Hindlimb muscle (tissue), 1 donor: ENCODE results near the gene AKAP11. TPM values are rescaled to one million over a fixed set of nuclear protein-coding genes. Genes with fewer than 3 reads are reported as not detected.

Experiments
- DNase-seq: peaks from one replicate; pipeline ENCODE4 v3.0.0-alpha.2; 2013
- polyA plus RNA-seq: library from polyadenylated mRNA; unstranded; fragments of 120-200 nt; gene quantifications from one replicate; pipeline ENCODE4 v1.2.1, GENCODE V29; 2013; ENCODE audit not compliant: insufficient read length

Gene AKAP11
- polyA plus RNA-seq, 1 donor, result 19.4 TPM

DNA sequence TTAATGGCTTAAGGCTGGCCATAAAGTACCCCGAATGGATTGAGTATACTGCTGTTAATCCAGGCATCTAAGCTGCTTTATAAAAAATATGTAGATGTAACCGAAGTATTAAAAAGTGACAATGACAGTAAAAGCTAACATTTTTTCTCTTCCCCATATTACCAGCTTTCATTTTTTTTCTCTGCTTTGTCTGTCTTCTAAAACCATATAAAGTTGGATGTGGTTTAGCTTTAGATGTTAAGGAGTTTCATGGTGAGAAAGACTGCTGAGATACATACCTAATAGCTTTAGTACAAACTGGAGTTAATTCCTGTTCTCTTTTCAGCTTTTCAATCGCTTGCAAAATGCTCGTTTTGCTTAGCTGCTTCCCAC is 838 bp downstream of the AKAP11 start:
- no peak for DNase-seq

DNA sequence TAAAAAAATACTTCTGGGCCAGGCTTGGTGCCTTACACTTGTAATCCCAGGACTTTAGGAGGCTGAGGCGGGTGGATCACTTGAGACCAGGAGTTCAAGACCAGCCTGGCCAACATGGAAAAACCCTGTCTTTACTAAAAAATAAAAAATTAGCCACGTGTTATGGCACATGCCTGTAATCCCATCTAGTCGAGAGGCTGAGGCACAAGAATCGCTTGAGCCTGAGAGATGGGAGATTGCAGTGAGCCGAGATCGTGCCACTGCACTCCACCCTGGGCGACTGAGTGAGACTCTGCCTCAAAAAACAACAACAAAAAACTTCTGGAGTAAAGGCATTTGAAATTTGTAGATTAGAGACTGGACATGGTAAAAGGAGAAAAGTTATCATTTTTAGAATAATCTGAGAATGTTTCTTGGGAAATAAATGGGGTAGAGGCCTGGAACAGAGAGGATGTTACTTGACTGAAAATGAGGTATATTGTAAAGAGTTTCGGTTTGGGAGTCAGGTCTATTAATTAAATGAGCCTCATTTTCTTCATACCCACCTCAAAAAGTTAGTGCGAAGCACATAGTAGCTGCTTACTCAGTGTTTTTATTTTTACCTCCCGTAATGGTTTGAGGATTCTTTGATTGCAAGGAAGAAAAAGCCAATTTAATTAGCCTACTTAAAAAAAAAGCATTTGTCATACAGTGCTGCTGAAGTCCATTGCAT is 2.6 kb downstream of the AKAP11 start:
- DNase-seq, result no peak

DNA sequence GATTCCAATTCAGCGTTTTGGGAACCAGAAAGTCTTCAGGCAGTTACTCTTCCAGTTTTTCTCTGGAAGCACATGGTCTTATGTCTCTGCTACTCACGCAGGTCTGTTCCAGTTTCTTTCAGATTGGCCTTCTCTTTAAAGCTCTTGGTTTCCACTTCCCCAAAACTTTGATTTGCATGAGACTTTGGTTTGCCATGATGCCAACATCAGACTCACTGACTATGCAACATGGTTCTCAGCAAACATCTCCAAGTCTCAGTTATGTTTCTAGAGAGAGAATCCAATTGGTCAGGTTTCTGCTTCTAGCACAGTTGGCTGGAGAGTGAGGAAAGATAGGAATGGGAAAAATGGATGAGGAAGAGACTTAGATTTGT is 3.1 kb downstream of the AKAP11 start:
- no peak for DNase-seq

DNA sequence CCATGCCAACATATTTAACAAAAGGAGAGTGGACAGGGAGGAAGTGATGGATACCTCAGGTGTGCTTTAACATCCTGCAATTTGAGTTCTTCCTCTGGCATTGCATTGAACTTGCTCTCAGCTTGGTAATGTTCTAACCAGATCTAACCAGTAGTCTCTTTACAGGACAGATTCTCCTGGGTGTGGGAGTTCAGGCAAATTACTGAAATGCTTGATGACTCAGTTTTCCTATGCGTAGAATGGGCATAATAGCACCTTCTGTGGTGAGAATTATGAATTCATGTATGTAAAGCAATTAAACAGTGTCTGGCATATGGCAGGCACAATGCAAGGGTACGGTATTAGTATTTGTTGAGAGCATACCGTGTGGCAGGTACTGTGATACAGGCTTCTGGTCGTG is 3.6 kb downstream of the AKAP11 start:
- no peak for DNase-seq

DNA sequence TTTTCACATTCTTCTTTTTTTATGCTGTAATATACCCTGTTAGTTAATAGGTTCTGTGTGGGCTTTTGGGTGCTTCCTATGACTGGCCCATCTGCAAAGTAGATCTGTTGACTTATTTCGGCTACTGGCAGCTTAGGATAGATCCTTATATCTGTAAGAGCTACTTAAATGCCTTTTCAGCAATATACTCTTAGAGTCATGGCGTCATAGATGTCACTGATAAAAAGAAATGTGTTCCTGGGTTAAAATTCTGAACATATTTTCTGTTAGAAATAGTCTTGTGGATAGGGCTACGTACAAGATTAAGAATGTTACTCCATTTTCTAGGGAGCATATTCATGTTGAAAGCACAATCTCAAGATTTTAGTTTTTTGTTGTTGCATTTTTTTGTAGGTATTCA is 4.7 kb downstream of the AKAP11 start:
- no peak for DNase-seq

GRCh38 chr13:42277618-42278276 is 5.8 kb downstream of the AKAP11 start:
- DNase-seq, result no peak

DNA sequence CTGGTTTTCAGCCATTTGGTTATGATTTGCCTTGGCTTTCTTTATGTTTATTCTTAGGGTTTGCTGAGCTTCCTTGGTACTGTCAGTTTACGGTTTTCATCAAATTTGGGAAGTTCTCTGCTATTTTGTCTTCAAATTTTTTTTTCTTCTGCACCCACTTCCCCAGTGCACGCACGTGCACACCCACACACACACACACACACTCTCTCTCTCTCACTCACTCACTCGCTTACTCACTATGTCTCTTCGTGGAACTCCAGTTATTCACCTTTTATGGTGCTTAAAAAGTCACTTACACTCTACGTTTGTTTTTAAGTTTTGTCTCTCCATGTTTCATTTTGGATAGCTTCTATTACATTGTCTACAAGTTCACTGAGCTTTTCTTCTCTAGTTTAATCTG is 7.1 kb downstream of the AKAP11 start:
- DNase-seq, result no peak

GRCh38 chr13:42279986-42280385 is 8.0 kb downstream of the AKAP11 start:
- no peak for DNase-seq

DNA sequence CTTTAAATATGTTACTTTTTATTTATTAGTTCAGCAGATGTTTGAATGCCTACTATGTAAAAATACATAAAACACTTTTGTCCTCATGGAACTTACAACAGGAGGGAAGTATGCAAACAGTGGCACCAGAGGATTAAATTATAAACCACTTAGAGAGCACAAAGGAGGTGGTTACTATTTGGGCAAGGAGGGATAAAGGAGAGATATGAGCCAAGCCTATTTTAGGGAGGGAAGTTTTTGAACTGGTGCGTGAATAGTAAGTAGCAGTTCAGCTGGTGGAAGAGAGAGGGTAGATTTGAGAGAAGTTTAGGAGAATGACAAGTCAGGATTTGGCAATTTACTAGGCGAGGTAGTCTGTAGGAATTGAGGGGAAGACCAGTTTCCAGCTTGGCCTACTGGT is 8.6 kb downstream of the AKAP11 start:
- DNase-seq, result no peak

- no peak for DNase-seq
These were observed 11.6 kb downstream of the AKAP11 start for GRCh38 chr13:42283574-42283973.

DNA sequence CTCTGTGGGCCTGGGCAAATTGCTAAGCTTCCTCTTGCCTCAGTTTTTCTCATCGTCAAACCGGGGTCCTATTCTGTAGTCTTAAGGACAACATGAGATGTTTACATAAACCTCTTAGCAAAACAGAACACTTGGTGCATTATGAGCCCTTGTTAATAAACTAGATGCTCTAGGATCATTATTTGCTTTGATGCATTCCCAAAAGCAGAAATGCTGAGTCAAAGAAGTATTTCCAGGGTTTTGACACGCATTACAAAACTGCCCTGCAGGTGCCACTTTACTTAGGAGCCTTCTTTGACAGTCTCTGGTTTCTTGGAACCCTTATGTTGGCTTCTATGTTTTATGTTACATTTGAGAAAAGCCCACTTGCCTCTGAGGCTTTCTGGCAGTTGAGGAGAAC is 12.1 kb downstream of the AKAP11 start:
- DNase-seq, result no peak

DNA sequence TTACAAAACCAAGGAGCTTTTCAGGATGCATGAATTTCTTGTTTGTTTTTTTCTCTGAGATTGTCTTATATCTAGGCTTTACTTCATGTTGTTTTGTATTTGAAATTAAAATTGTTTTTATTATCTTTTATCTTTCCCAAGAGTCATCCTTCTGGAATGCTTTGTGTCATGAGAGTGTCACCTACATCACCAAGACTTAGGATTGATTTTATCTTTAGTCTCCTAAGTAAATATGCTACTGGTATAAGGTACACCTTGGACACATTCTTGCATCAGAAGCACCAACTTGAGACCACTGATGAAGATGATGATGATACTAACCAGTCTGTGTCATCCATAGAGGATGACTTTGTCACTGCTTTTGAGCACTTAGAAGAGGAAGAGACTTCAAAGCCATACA is 26.4 kb downstream of the AKAP11 start:
- no peak for DNase-seq

GRCh38 chr13:42305503-42305902 is 33.6 kb downstream of the AKAP11 start:
- no peak for DNase-seq

GRCh38 chr13:42307461-42307860 is 35.5 kb downstream of the AKAP11 start:
- no peak for DNase-seq

- DNase-seq, result no peak
These were observed 41.0 kb downstream of the AKAP11 start for GRCh38 chr13:42312817-42313431.

GRCh38 chr13:42318570-42318969 is 46.6 kb downstream of the AKAP11 start:
- no peak for DNase-seq

DNA sequence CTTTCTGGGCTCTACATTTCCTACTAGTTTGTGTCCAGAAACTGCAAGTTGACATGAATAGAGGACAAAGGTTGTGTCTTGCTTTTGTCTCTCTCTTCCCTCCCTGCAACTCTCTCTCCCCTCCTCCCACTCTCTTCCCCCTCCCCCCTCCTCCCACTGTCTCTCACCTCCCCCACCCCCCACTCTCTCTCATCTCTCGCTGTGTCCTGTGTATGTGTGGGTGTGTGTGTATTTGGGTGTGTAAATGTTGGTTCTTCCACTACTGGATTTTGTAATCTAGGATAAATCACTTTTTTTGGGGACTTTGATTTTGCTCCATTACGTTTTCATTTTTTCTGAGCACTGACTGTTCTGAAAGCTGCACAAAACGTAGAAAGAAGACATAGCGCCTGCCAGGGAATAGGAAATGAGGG is 48.4 kb downstream of the AKAP11 start:
- no peak for DNase-seq

DNA sequence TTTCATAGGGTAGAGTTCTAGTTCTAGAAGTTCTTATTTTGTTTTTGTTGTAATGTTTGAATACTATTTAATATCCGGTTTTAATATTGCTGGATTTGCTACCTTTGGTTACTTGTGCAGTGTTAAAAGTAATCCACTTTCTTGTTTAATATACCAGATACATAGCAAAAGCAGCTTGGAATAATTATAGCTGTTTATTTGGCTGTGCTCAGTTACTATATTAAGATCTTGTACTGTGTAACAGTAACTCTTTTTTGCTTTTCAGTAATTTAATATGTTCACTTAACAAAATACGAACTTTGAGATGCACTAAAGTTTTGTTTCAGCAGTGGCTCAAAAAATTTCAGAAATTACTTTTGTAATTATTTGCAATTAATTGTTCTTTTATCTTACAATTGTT is 50.9 kb downstream of the AKAP11 start:
- no peak for DNase-seq

DNA sequence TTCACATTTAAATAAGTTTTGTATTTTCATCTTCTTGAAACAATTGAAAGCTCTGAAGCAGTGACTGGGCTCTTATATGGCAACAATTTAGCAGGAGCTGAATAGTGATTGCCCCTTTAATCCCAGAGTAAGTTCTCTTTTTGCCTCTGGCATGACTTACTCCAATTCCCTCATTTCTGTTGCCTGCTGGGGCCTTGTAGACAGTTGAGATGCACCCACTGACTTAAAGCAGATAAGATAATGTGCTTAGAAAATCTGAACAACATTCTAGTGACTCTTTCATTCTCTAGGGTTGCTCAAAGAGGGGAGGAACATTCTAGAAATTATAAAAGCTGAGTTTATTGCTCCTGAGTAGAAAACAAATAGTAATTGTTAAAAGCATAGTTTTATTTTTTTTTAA is 52.8 kb downstream of the AKAP11 start:
- DNase-seq, result no peak

- no peak for DNase-seq
These were observed 55.8 kb downstream of the AKAP11 start for GRCh38 chr13:42327725-42328124.

- DNase-seq, result no peak
These were observed 56.7 kb downstream of the AKAP11 start for GRCh38 chr13:42328672-42329071.

- no peak for DNase-seq
These were observed 57.3 kb downstream of the AKAP11 start for GRCh38 chr13:42329239-42329638.

DNA sequence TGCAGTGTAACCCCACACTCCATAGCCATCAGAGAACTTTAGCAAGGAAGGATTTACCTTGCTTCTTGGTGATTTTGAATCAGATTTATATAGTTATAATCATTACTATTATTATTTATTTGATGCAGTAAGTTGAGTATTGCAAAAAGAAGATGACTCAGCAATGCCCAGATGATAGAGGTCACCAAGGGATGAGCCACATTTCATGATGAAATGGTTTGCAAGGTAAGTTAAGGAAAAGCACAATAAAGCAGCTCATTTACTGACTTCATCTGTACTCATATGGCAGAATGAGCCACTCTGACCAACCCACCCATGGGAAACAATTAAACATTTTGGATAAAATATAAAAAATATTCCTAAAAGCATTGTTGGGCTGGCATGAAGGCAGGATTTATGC is 59.1 kb downstream of the AKAP11 start:
- DNase-seq, result no peak

DNA sequence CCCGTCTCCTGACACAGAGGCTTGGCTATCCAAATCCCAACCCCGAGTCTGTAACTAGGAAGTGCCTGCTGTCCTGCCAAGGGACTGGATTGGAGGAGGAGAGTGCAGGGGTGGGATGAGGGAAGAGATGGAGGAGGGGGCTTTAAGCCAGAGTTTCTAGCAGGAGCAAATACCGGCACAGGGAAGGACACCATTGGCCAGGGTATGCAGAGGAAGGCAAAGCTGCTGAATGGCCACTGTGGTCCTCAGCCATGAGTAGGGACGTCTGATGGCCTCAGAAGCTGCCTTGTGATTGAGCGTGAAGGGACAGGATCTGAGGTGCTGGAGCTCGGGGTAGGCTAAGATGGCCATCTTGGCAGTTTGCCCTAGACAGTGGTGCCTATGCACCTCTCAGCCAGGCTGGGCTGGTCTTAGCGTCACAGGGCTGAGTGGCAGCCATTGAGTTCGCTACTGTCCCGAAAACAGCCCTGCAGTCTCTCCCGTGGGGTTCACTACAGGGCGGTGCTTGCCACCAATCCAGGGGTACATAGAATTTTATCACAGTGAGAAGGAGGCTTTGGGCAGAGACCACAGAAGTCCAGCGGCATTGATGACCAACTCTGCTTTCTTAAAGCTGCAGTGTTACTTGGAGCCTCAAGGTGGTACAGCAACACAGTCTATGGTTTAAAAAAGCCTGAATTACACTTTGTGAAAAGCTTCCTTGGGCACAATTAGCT is 61.8 kb downstream of the AKAP11 start:
- DNase-seq, result no peak
